A172 (cell line): Measurements from ENCODE around the gene SPHK2. TPM values are rescaled to one million over a fixed set of nuclear protein-coding genes. Genes with fewer than 3 reads are reported as not detected.
"Not testable (repeated sequence)": the region's sequence is repeated elsewhere in the genome, so short reads cannot be mapped to it uniquely, and the experiment has no call there.

Experiments
- DNase-seq: peaks from one replicate; pipeline ENCODE4 v3.0.0-alpha.2; 2015; ENCODE audit warnings: low spot score
- total RNA-seq: library from RNA; depleted of rRNA; stranded (reverse); fragments of >200 nt; shearing (Covaris generic); gene quantifications from 2 replicates; pipeline ENCODE4 v1.2.3, GENCODE V29; 2014; rRNA removed

The SPHK2 gene, protein sequence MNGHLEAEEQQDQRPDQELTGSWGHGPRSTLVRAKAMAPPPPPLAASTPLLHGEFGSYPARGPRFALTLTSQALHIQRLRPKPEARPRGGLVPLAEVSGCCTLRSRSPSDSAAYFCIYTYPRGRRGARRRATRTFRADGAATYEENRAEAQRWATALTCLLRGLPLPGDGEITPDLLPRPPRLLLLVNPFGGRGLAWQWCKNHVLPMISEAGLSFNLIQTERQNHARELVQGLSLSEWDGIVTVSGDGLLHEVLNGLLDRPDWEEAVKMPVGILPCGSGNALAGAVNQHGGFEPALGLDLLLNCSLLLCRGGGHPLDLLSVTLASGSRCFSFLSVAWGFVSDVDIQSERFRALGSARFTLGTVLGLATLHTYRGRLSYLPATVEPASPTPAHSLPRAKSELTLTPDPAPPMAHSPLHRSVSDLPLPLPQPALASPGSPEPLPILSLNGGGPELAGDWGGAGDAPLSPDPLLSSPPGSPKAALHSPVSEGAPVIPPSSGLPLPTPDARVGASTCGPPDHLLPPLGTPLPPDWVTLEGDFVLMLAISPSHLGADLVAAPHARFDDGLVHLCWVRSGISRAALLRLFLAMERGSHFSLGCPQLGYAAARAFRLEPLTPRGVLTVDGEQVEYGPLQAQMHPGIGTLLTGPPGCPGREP
- total RNA-seq = 7.6 and 10.5 TPM in 2 replicates

- peak; percentile 97 for DNase-seq
Measured at GRCh38 chr19:48618916-48619691, at the start of gene SPHK2, which contains the start of gene RPL18. Gene SPHK2, plus strand, starts transcription at chr19:48619506. Its CDS starts 1,009 bp downstream, at chr19:48620515. Gene RPL18, minus strand, starts transcription at chr19:48619178. Its CDS starts 35 bp downstream, at chr19:48619143.

DNA sequence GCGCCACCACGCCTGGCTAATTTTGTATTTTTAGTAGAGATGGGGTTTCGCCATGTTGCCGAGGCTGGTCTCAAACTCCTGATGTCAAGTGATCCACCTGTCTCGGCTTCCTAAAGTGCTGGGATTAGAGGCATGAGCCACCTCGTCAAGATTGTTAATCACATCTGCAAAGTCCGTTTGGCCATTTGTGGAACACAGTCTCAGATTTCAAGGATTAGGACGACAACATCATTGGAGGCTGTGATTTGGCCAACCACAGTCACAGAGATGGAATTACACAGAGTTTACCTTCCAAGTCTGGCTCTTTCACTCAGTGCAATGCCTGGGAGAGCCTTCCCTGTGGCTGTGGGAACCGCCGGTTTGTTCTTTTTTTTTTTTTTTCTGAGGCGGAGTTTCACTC is 49.5 kb upstream of the SPHK2 start:
- DNase-seq = no peak

DNA sequence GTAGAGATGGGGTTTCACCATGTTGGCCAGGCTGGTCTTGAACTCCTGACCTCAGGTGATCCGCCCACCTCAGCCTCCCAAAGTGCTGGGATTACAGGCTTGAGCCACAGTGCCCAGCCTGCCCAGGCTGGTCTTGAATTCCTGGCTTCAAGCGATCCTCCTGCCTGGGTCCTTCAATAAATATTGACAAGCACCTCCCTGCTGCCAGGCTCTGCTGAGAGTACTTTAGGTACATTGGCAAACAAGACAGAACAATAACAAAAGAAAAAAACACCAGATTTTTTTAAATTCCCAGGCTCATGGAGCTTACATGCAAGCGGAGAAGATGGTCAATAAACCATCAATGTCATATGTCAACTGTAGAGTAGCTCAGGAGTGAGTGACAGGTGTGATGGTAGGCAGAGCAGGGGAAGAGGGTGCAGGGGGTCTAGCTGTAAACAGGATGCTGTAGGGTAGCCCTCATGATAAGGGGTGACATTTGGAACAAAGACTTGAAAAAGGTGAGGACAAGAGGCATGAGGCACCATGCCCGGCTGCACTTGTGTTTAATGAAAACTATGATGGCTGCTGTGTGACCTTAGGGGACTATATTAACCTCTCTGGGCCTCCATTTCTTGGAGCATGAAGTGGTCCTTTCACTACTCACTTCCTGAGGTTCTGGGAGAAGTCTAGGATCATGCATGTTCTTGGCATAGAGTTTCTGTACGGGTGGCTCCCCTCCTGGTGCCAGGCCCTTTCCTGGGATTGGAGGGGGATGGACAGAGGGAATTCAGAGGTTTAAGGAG is 47.7 kb upstream of the SPHK2 start:
- no peak for DNase-seq

- DNase-seq = no peak
Measured at GRCh38 chr19:48573163-48573505, 46.2 kb upstream of the SPHK2 start.

- no peak for DNase-seq
Measured at GRCh38 chr19:48575931-48576622, 43.2 kb upstream of the SPHK2 start.

DNA sequence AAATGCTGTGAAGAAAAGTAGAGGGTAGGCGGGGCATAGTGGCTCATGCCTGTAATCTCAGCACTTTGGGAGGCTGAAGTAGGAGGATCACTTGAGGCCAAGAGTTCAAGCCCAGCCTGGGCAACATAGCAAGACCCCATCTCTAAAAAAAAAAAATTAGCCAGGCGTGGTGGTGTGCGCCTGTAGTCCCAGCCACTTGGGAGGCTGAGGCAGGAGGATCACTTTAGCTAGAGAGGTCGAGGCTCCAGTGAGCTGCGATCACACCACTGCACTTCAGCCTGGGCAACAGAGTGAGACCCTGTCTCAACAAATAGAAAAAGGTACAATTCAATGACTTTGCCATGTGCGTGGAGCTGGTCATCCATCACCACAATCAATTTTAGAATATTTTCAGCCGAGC is 41.4 kb upstream of the SPHK2 start:
- DNase-seq = not testable (repeated sequence)

DNA sequence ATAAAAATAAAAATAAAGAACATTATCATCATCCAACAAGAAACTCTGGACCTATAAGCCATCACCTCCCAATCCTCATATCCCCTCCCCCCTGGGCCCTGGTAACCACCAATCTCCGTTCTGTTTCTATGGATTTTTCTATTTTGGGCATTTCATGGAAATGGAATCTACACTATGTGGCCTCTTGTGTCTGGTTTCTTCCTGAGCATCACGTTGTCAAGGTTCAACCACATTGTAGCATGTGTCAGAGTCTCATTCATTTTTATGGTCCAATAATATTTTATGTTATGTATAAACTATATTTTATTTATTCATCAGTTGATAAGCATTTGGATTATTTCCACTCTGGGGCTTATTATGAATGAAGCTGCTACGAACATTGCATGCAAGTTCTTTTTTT is 40.4 kb upstream of the SPHK2 start:
- DNase-seq = no peak

DNA sequence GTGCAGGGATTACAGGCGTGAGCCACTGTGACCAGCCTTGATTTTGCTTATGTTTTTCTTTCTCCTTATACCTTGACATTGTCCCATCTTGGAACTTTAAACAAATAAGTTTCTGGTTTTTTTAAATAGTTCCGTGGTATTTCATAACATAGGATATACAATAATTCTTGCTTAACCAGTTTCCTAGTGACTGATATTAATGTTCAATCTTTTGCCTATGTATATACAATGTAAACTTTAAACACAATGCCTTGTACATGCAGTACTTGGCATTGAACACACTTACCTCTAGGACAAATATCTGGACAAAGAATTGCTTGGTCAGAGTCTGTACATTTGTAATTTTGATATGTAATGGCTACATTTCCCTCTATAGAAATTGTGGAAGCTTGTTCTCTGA is 37.1 kb upstream of the SPHK2 start:
- no peak for DNase-seq

- DNase-seq = no peak
Measured at GRCh38 chr19:48587387-48587786, 31.9 kb upstream of the SPHK2 start.

GRCh38 chr19:48588670-48589401 is 30.5 kb upstream of the SPHK2 start:
- peak; percentile 74 for DNase-seq

DNA sequence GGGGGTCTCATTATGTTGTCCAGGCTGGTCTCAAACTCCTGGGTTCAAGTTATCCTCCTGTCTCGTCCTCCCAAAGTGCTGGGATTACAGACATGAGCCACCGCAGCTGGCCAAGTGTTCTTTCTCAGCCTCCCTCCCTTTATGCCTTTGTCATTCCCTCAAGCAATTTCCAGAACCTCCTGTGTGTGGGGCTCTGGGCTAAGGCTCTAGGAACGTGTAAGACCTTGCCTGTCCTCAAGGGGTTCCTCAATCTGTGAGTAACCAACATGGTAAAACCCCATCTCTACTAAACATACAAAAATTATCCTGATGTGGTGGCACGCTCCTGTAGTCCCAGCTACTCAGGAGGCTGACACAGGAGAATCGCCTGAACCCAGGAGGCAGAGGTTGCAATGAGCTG is 28.3 kb upstream of the SPHK2 start:
- no peak for DNase-seq

GRCh38 chr19:48595171-48595570 is 24.1 kb upstream of the SPHK2 start:
- DNase-seq = no peak

DNA sequence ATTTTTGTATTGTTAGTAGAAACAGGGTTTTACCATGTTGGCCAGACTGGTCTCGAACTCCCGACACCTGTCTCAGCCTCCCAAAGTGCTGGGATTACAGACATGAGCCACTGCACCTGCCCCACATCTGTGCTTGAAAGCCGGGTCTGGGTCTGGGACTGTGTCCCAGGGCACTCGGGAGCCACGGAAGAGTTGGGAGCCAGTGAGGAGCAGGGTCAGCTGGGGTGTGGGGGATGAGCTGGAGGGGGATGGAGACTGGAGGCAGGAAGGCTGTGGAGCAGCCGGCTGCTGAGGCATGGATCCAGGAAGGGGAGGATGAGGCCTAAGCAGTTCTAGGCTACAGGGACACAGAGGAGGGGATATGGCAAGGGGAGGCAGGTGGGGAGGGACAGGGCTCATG is 23.5 kb upstream of the SPHK2 start:
- no peak for DNase-seq

DNA sequence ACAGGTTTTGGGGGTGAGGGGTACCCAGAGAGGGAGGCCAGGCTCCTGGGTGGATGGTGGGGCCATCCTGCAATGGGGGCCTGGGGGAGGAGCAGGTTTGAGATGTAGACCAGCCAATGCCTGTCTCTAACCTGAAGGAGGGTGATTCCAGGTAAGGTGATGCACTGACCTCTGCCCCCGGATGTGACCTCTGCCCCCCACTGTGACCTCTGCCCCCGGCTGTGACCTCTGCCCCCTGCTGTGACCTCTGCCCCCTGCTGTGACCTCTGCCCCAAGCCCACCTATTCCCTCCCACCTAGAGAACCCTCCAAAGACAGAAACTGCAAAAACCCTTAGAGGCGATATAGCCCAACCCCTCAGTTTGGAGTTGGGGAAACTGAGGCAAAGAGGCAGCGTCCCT is 23.1 kb upstream of the SPHK2 start:
- no peak for DNase-seq

DNA sequence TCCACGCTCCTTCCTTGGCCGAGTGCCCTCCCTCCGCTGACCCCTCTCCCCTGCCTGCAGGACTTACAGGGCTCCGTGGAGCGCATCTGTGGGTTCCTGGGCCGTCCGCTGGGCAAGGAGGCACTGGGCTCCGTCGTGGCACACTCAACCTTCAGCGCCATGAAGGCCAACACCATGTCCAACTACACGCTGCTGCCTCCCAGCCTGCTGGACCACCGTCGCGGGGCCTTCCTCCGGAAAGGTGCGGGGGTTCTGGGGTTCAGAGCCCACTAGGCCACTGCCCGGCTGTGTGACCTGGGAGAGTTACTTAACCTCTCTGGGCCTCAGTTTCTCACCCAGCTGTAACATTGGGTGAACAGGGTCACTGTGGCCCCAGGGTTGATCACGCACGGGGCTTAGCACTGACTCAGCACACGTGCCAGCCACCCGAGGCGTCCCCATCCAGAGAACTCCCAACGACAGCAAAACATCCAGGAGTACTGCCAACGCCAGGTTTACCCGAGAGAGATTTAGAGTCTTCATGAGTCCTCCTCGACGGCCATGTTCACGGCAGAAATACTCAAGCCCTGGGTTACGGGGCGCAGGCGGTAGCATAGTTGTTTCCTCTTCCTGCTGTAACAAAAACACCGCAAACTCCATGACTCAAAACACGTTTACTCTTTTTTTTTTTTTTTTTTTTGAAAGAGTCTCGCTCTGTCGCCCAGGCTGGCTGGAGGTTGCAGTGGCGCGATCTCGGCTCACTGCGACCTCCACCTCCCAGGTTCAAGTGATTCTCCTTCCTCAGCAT is 22.4 kb upstream of the SPHK2 start:
- DNase-seq = no peak

DNA sequence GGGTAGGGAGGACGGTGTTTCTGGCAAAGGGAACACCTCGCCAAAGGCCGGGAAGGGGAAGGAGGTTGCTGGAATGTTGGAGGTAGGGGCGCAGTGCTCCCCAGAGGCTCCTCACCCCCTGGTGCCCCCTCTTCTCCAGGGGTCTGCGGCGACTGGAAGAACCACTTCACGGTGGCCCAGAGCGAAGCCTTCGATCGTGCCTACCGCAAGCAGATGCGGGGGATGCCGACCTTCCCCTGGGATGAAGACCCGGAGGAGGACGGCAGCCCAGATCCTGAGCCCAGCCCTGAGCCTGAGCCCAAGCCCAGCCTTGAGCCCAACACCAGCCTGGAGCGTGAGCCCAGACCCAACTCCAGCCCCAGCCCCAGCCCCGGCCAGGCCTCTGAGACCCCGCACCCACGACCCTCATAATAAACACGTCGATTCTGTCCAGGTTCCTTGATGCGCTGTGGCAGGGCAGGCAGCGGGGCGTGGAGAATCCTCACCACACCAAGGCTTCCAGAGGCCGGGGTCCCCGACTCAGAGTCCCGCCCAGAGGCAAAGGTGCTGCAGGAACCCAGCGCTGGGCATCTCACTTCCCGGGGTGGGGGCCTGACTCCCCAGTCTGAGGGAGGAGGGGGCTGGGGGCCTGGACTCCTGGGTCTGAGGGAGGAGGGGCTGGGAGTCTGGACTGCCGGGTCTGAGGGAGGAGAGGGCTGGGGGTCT is 20.2 kb upstream of the SPHK2 start:
- DNase-seq = no peak

GRCh38 chr19:48600679-48601417 is 18.5 kb upstream of the SPHK2 start:
- no peak for DNase-seq

DNA sequence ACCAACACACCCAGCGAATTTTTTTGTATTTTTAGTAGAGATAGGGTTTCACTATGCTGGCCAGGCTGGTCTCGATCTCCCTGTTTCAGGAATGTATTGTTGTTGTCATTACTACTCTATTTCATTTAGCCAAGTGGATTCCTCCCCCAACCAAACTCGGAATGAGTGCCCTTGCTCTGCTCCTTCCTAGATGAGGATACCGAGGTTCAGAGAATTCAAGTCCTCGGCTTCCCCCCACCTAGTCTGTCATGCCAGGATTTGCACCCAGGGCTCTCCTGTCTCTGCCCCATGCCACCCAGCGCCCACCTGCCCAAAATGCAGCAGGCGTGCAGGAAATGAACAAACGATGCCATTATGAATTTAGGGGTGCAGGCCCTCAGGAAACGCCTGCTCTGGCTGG is 16.3 kb upstream of the SPHK2 start:
- DNase-seq = no peak
